ENCODE data around the gene NHSL2.
"Not testable (repeated sequence)": the region's sequence is repeated elsewhere in the genome, so short reads cannot be mapped to it uniquely, and the experiment has no call there.

Gene NHSL2

DNA sequence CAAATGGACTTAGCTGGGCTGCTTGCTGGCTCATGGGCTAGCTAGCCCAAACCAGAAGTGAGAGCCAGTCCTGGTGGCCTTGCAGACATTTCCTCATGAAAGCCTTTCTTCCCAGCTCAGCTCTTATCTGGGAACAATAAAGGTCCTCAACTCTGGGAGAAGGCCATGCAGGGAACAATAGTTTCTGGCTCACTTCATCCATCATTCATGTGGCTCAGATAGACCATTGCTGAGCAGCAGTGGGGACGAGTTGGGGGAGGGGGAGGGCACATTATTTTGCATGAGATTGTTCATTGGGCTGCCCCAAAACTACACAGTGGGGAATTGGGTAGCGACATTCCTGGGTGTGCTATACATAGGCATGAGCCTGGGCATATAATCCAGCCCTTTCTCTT lies 47.6 kb downstream of the NHSL2 start:
- DNase-seq (ENCODE audit: low spot score), result no peak
- TF ChIP-seq, protein P1, sequence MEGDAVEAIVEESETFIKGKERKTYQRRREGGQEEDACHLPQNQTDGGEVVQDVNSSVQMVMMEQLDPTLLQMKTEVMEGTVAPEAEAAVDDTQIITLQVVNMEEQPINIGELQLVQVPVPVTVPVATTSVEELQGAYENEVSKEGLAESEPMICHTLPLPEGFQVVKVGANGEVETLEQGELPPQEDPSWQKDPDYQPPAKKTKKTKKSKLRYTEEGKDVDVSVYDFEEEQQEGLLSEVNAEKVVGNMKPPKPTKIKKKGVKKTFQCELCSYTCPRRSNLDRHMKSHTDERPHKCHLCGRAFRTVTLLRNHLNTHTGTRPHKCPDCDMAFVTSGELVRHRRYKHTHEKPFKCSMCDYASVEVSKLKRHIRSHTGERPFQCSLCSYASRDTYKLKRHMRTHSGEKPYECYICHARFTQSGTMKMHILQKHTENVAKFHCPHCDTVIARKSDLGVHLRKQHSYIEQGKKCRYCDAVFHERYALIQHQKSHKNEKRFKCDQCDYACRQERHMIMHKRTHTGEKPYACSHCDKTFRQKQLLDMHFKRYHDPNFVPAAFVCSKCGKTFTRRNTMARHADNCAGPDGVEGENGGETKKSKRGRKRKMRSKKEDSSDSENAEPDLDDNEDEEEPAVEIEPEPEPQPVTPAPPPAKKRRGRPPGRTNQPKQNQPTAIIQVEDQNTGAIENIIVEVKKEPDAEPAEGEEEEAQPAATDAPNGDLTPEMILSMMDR (IDR thresholded peaks at IDR 0.05; ENCODE audit: borderline replicate concordance, control extremely low read depth, extremely low read depth, insufficient read depth, missing control alignments), result no peak
- in situ Hi-C loops (cut with MboI; ENCODE audit: low sequenced_read_pairs, unreplicated experiment), result no loop called here

DNA sequence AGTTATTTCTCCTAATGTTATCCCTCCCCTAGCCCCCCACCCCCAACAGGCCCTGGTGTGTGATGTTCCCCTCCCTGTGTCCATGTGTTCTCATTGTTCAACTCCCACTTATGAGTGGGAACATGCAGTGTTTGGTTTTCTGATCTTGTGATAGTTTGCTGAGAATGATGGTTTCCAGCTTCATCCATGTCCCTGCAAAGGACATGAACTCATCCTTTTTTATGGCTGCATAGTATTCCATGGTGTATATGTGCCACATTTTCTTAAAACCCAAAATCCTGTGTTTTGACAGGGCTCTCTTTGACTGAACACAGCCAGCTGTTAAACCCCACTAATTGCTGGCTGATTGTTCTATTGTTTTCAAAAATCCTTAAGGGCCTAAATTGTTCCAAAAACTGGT lies 53.5 kb downstream of the NHSL2 start:
- DNase-seq (ENCODE audit: low spot score); in situ Hi-C loops (cut with MboI; ENCODE audit: low sequenced_read_pairs, unreplicated experiment): not testable (repeated sequence)

DNA sequence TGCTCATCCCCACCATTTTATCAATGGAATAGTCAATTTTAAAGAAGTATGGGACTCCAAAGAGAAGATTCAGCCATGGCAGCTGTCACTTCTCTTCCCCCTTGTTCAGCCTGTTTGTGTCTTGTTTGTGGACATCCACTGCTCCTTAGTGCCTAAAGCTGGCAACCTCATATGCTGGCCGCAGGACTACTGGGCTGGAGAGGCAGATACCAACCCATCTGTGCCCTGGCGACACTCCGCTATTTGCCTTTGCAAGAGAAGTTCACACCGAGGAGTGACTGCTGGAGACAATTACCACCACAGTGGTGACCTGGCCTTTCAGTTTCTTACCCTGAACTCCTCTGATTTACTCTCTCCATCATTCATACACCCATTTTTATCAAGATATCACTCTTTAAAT lies 64.3 kb downstream of the NHSL2 start:
- DNase-seq (ENCODE audit: low spot score), result no peak
- TF ChIP-seq, protein P1 (IDR thresholded peaks at IDR 0.05; ENCODE audit: borderline replicate concordance, control extremely low read depth, extremely low read depth, insufficient read depth, missing control alignments), result no peak
- in situ Hi-C loops (cut with MboI; ENCODE audit: low sequenced_read_pairs, unreplicated experiment), result no loop called here

DNA sequence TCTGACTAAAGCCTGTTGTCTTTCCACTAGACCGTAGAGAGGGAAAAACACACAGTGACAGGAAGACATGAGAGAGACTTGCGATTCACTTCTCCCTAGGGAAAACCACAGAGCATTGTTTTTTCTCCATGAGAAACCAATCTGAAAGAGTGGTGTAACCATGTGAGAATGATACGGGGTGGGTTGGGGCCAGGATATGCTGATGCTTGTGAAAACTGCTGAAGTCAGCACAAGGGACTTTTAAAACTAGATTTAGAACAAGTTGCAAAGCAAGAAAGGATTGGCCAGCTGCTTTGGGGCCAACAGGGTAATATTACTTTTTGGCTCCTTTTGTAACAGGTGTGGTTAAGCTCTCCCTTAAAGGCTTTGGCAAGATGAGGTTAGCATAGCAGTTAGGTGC lies 66.1 kb downstream of the NHSL2 start:
- TF ChIP-seq, protein P1 (IDR thresholded peaks at IDR 0.05; ENCODE audit: borderline replicate concordance, control extremely low read depth, extremely low read depth, insufficient read depth, missing control alignments), result no peak
- in situ Hi-C loops (cut with MboI; ENCODE audit: low sequenced_read_pairs, unreplicated experiment), result no loop called here
- no peak for DNase-seq (ENCODE audit: low spot score)

- TF ChIP-seq, protein P1 (IDR thresholded peaks at IDR 0.05; ENCODE audit: borderline replicate concordance, control extremely low read depth, extremely low read depth, insufficient read depth, missing control alignments), result no peak
- in situ Hi-C loops (cut with MboI; ENCODE audit: low sequenced_read_pairs, unreplicated experiment), result no loop called here
- no peak for DNase-seq (ENCODE audit: low spot score)
Observed at GRCh38 chrX:71978164-71978563, 67.5 kb downstream of the NHSL2 start.

- in situ Hi-C loops (cut with MboI; ENCODE audit: low sequenced_read_pairs, unreplicated experiment), result no loop called here
- no peak for DNase-seq (ENCODE audit: low spot score)
- TF ChIP-seq, protein P1 (IDR thresholded peaks at IDR 0.05; ENCODE audit: borderline replicate concordance, control extremely low read depth, extremely low read depth, insufficient read depth, missing control alignments), result no peak
Observed at GRCh38 chrX:71989768-71990426, 79.3 kb downstream of the NHSL2 start.

DNA sequence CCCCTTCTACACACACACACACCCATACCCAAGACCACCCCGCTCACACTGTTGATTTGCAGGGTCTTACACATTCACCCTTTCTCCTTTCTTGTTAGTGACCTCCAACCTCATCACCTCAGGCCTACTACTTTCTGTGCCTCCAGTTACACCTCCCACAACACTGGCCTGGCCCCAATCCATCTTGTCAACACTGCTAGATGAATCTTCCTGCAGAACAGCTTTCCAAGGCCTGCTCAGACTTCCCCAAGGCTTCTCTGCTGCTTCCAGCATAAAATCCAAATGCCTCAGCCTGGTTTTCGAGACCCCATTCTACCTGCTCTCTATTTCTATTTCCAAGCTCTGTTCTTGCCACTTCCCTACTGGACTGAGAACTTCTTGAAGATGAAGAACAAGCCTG lies 79.9 kb downstream of the NHSL2 start:
- no peak for DNase-seq (ENCODE audit: low spot score)
- in situ Hi-C loops (cut with MboI; ENCODE audit: low sequenced_read_pairs, unreplicated experiment), result no loop called here
- TF ChIP-seq, protein P1 (IDR thresholded peaks at IDR 0.05; ENCODE audit: borderline replicate concordance, control extremely low read depth, extremely low read depth, insufficient read depth, missing control alignments), result no peak
